ENCODE results near the gene ENTHD1.

DNA sequence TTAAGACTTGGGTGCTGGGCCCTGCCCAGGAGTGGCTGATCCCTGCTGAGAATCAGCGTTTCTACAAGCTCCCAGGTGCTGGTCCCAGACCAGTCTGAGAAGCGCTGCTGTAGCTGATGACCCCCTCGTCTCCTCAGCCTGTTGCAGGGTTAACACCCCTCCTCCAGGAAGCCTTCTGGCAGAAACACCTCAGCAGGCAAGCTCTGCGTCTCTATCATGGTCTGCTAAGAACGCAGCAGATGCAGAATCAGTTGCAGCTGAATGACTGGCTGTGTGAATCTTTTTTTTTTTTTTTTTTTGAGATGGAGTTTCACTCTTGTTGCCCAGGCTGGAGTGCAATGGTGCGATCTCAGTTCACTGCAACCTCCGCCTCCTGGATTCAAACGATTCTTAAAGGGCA, 190.5 kb downstream of the ENTHD1 start:
- TF ChIP-seq ZNF292 (tag by site-specific recombination; IDR thresholded peaks at IDR 0.05; ENCODE audit: borderline replicate concordance, low read depth) (no peak), ZNF155 (tag by site-specific recombination; IDR thresholded peaks at IDR 0.05) (no peak), ZBTB20 (tag by site-specific recombination; IDR thresholded peaks at IDR 0.05) (no peak), HOXA7 (CRISPR knock-in tag; IDR thresholded peaks at IDR 0.05; ENCODE audit: borderline replicate concordance) (no peak), ZSCAN23 (tag by site-specific recombination; IDR thresholded peaks at IDR 0.05) (no peak), ZNF776 (tag by site-specific recombination; IDR thresholded peaks at IDR 0.05; ENCODE audit: borderline replicate concordance) (no peak), ZNF362 (tag by site-specific recombination; IDR thresholded peaks at IDR 0.05) (no peak), GLIS1 (tag by site-specific recombination; IDR thresholded peaks at IDR 0.05) (no peak), ZNF768 (tag by site-specific recombination; IDR thresholded peaks at IDR 0.05) (no peak), YY1 (tag by site-specific recombination; IDR thresholded peaks at IDR 0.05) (no peak), ZNF274 (IDR thresholded peaks at IDR 0.05; ENCODE audit: low read length) (no peak), ZNF274 (tag by site-specific recombination; IDR thresholded peaks at IDR 0.05; ENCODE audit: borderline replicate concordance) (no peak), ZNF10 (tag by site-specific recombination; IDR thresholded peaks at IDR 0.05) (no peak)
